Activated T-cell treated with anti-CD3 and anti-CD28 coated beads, Interleukin-2, amount 50 U/mL, for 72 hours (primary cell): Measurements from ENCODE around the gene FGF12. TPM values are rescaled to one million over a fixed set of nuclear protein-coding genes. Genes with fewer than 3 reads are reported as not detected.

Source experiments
- ATAC-seq, 2 donors: fragments of 150-1000 bp; cut with Tn5 transposase; replicated peaks in 1 of 2; 2 replicates each; pipeline ENCODE4 v1.10.0; 2021; ENCODE audit warnings: moderate library complexity in 2 of 2, mild to moderate bottlenecking in 1 of 2
- DNase-seq, 2 donors: peaks; one replicate each; pipeline ENCODE4 v3.0.0; 2021 to 2022; ENCODE audit warnings: mixed read lengths in 1 of 2
- H3K27ac Mint-ChIP-seq: one replicate; pipeline ENCODE4 v1.8.0; 2022; ENCODE audit warnings: mild to moderate bottlenecking, moderate library complexity, mixed read lengths
- H3K27me3 Mint-ChIP-seq: one replicate; pipeline ENCODE4 v1.8.0; 2022; ENCODE audit warnings: low read depth, mixed read lengths
- H3K36me3 Mint-ChIP-seq, 2 donors: one replicate each; pipeline ENCODE4 v1.8.0; 2022; ENCODE audit warnings: mixed read lengths in 2 of 2, mild to moderate bottlenecking in 1 of 2; ENCODE audit not compliant: insufficient read depth in 2 of 2
- H3K4me1 Mint-ChIP-seq: one replicate; pipeline ENCODE4 v1.8.0; 2022; ENCODE audit warnings: low read depth, mixed read lengths
- H3K4me3 Mint-ChIP-seq, 2 donors: one replicate each; pipeline ENCODE4 v1.8.0; 2022; ENCODE audit warnings: mild to moderate bottlenecking in 2 of 2, mixed read lengths in 2 of 2, moderate library complexity in 2 of 2
- H3K9me3 Mint-ChIP-seq, 2 donors: one replicate each; pipeline ENCODE4 v1.8.0; 2022; ENCODE audit warnings: mixed read lengths in 2 of 2
- total RNA-seq, 2 donors: library from RNA; stranded (reverse); gene quantifications; one replicate each; pipeline ENCODE4 v1.2.3, GENCODE V29; 2022

Gene FGF12
- total RNA-seq, 2 donors from 2014 or later = not detected

DNA sequence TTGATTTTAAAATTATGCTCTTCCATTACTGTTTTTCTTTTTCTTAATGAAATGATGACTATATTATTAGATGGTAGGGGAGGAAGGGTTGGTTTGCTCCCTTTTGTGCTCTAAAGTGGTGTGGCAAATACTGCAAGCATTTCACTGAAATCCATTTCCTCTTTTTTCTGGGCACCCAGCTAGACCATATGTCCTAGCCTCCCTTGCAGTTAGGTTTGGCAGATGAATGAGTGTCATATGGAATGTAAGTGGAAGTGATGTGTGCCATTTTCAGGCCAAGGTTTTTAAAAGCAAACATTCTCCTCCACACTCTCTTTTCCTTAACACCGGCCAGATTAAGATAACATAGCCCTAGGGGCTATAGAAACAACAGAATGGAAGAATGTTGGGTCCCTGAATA, 363.0 kb downstream of the FGF12 start:
- Mint-ChIP-seq H3K4me3 (no peak overlapping the region), H3K27ac (no peak overlapping the region), H3K9me3 (no peaks in the 10 kb centered on the region), H3K36me3 (no peaks in the 10 kb centered on the region), H3K4me1 (no peaks in the 10 kb centered on the region), H3K27me3 (no peaks in the 10 kb centered on the region)
- ATAC-seq (no peak), DNase-seq (no peak)

DNA sequence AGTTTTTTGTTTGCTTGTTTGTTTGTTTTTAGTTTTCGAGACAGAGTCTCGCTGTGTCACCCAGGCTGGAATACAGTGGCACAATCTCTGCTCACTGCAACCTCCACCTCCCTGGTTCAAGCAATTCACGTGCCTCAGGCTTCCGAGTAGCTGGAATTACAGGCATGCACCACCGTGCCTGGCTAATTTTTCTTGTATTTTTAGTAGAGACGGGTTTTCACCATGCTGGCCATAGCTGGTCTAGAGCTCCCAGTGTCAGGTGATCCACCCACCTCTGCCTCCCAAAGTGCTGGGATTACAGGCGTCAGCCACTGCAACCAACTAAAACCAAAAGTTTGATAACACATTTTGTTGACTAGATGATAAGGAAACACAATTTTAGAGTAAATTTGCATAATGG, 372.7 kb downstream of the FGF12 start:
- Mint-ChIP-seq H3K4me3 (no peak overlapping the region), H3K4me1 (no peaks in the 10 kb centered on the region), H3K9me3 (no peaks in the 10 kb centered on the region), H3K27ac (no peak overlapping the region), H3K36me3 (no peaks in the 10 kb centered on the region), H3K27me3 (no peaks in the 10 kb centered on the region)
- ATAC-seq (no peak), DNase-seq (no peak)

DNA sequence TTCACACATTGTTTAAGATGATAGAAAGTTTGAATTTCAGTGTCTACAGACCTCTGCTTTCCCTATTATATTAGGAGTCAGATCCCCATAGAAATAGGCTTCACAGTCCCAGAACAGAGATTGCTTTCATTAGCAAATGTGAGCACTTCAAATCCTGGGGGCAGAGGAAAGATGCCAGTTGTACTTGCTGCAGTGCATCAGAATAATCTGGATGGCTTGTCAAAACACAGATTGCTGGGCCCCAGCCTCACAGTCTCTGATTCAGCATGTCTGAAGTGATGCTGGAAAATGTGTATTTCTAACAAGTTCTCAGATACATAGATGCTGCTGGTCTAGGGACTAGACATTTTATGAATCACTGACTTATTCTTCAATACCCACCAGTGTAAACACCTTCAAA, 375.2 kb downstream of the FGF12 start:
- no peaks in the 10 kb centered on the region for H3K4me1 Mint-ChIP-seq
- ATAC-seq (no peak), DNase-seq (no peak)
- no peak overlapping the region for H3K4me3 Mint-ChIP-seq
- no peak overlapping the region for H3K27ac Mint-ChIP-seq
- no peaks in the 10 kb centered on the region for H3K9me3 Mint-ChIP-seq
- H3K27me3 Mint-ChIP-seq = no peaks in the 10 kb centered on the region
- no peaks in the 10 kb centered on the region for H3K36me3 Mint-ChIP-seq

DNA sequence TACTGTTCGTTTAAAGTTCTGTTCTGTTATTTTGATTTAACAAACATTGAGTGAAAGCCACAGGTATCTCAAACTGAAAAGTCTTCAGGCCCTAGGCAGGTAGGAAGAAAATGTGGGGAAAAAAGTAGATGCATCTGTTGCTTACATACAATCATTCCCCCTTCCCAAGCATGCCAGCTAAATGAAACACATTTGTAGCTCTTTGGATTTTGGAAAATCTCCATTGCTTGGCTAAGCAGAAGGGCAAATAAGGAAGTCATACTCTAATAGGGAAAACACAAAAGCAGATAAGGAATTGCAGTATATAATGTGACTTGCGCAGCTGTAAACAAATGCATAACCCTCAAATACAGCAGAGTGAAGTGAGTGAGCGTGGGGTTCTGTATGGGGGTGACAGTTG, 375.9 kb downstream of the FGF12 start:
- Mint-ChIP-seq H3K4me3 (no peak overlapping the region), H3K27ac (no peak overlapping the region), H3K27me3 (no peaks in the 10 kb centered on the region), H3K9me3 (no peaks in the 10 kb centered on the region), H3K36me3 (no peaks in the 10 kb centered on the region), H3K4me1 (no peaks in the 10 kb centered on the region)
- ATAC-seq (no peak), DNase-seq (no peak)

DNA sequence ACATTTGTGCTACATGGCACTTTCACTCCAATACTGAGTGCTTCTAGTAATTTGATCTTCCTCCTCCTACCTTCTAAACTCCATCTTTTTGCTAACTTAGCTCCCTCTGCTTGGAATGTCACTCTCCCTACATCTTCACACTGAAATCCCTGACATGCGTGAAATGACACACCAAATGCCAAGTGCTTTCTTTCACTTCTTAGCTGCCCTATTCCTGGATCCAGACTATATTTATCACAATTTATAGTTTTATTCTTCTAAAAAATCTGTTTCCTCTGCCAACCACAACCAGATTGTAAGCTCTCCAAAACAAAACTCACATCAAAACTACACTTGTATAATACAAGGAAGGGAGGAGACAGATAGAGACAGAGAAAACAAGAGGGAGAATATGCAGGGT, 387.3 kb downstream of the FGF12 start:
- no peak overlapping the region for H3K4me3 Mint-ChIP-seq
- H3K9me3 Mint-ChIP-seq = peaks cover 0 to 2% of the 10 kb centered on the region in 2 donors
- peaks cover 6% of the 10 kb centered on the region for H3K27me3 Mint-ChIP-seq
- ATAC-seq (no peak), DNase-seq (no peak)
- no peaks in the 10 kb centered on the region for H3K36me3 Mint-ChIP-seq
- no peaks in the 10 kb centered on the region for H3K4me1 Mint-ChIP-seq
- no peak overlapping the region for H3K27ac Mint-ChIP-seq

DNA sequence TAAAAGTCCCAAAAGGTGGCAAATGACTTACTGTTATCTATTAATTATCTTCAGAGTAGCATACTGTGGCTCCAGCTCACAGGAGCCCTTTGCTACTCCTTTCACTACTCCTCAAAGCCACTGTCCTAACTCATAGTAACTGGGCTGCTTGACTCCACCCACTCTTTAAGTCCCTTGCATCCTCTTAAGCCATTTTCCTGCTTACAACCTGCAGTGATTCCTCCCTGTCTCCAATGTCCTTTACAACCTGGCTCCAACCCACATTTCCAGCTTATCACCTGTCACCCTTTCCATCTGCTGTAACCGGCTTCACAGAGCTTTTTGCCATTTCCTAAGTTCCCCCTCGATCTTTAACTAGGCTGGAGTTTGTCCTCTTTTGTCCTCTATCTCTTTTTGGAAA, 388.1 kb downstream of the FGF12 start:
- no peaks in the 10 kb centered on the region for H3K4me1 Mint-ChIP-seq
- no peak for ATAC-seq
- H3K4me3 Mint-ChIP-seq = no peak overlapping the region

DNA sequence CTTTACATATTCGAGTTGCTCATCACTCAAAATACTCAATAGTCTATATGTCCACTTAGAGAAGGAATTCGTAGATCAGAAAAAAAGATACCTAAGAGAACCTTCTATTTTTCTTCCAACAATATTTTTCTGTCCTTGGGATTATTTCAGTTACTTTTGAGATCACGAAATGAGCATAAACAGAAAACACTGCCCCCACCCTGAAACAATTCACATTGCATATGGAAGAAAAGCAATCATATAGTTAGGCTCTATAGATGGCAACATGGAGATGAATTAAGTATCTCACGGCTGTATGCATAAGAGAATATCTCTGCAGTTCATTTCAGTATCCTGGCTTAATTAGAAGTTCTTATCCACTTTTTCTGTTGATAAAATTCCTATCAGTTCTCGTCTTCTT, 391.1 kb downstream of the FGF12 start:
- H3K4me3 Mint-ChIP-seq = no peak overlapping the region
- H3K4me1 Mint-ChIP-seq = peaks cover 7% of the 10 kb centered on the region
- peaks cover 6% of the 10 kb centered on the region for H3K27me3 Mint-ChIP-seq
- ATAC-seq = no peak
- no peaks in the 10 kb centered on the region for H3K36me3 Mint-ChIP-seq
- H3K27ac Mint-ChIP-seq = no peak overlapping the region
- no peak for DNase-seq
- no peaks in the 10 kb centered on the region for H3K9me3 Mint-ChIP-seq

More for the DNA sequence above, 388.1 kb downstream of the FGF12 start:
- no peaks in the 10 kb centered on the region for H3K36me3 Mint-ChIP-seq
- peaks cover 6% of the 10 kb centered on the region for H3K27me3 Mint-ChIP-seq
- peaks cover 0 to 2% of the 10 kb centered on the region in 2 donors for H3K9me3 Mint-ChIP-seq
- no peak for DNase-seq
- no peak overlapping the region for H3K27ac Mint-ChIP-seq

DNA sequence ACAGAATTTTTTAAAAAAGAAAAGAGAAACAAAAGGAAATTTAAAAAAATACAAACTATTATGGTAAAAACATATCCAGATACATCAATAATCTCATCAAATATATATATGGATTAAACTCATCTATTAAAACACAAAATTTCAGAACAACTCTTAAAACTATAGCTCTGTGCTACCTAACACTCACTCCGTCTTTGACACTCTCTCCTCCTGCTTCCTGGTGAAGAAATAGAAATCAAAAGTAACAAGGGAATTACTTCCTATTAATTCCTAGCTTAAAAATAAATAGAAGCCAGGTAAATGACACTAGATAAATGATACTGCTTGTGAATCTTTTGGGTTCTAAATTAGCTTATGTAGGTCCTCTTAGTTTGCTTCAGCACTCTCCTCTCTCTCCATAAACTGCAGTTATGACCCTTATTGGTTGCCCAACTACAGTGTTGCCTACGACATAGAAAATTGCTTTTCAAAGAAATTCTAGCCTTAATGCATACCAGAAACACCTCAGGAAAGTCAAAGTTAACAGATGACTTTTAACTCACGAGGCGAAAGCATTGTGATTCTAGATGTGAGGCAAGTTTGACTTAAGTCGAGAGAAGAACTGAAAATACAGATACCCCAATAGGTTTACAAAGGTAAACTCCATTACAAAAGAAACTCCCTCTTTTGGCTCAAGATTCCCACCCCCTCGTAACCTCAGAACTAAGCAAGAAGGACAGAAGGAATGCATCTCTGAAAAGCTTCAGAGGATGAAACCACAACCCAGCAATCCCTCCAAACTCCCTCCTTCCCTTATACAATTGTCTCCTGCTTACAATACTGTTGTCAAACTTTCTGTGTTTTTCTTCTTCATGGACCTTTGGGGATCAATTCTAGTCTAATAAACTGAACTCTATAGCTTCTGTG, 394.7 kb downstream of the FGF12 start:
- peaks cover 13% of the 10 kb centered on the region for H3K4me1 Mint-ChIP-seq
- no peaks in the 10 kb centered on the region for H3K36me3 Mint-ChIP-seq
- no peaks in the 10 kb centered on the region for H3K27me3 Mint-ChIP-seq
- ATAC-seq (no peak), DNase-seq (no peak)
- peak overlapping the region in 1 of 2 donors; percentile 75 for H3K4me3 Mint-ChIP-seq
- peaks cover 0 to 3% of the 10 kb centered on the region in 2 donors for H3K9me3 Mint-ChIP-seq
- H3K27ac Mint-ChIP-seq = peak overlapping the region; percentile 77

DNA sequence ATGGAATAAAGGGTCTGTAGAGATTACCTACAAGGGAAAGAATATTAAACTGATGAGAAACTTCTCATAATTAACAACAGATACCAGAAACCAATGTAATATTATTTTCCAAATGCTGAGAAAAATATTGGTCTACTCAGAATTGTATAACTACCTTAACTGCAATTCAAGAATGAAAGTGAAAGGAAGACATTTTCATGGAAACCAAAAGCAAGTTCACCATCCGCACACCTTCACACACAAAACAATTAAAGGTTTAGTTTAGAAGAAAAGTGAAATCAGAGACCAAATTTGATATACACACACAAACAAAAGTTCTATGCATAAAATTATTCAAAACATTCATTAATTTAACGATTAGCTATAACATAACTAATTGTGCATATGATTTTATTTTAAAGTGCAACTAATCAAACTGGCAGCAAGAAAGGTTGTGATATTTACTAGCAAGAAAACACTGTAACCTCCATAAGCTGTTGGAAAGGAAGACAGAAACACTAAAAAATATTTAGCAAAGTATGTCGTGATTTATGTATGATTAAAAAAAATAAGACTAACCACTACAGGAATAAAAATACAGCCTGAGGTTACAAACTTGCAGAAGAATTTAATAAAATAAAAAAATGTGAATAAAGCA, 395.5 kb downstream of the FGF12 start:
- Mint-ChIP-seq H3K4me1 (peaks cover 13% of the 10 kb centered on the region), H3K36me3 (no peaks in the 10 kb centered on the region), H3K4me3 (peak overlapping the region; percentile 39 to 66), H3K27me3 (no peaks in the 10 kb centered on the region), H3K9me3 (peaks cover 0 to 3% of the 10 kb centered on the region in 2 donors), H3K27ac (no peak overlapping the region)
- no peak for DNase-seq
- ATAC-seq = no peak

DNA sequence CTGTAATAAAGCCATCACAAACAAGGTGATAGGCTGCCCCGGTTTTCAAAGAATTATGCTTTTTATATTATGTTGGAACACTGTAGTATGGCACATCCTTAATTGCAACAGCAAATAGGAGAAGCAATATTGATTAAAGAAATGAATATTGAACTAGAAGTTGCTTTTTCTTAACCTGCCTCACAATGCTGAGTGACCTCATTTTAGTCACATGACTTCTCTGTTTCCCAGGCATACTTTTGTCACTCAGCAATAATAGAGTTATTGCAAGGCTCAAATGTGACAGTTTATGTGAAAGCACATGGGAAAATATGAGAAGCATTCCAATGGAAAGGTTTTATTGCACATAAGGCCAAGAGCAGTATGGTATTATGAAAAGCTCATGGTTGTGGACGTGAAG, 400.7 kb downstream of the FGF12 start:
- H3K36me3 Mint-ChIP-seq = no peaks in the 10 kb centered on the region
- DNase-seq = no peak
- no peak overlapping the region for H3K27ac Mint-ChIP-seq
- H3K27me3 Mint-ChIP-seq = no peaks in the 10 kb centered on the region
- H3K9me3 Mint-ChIP-seq = peaks cover 1 to 3% of the 10 kb centered on the region in 2 donors
- no peak for ATAC-seq
- no peak overlapping the region for H3K4me3 Mint-ChIP-seq
- peaks cover 9% of the 10 kb centered on the region for H3K4me1 Mint-ChIP-seq

DNA sequence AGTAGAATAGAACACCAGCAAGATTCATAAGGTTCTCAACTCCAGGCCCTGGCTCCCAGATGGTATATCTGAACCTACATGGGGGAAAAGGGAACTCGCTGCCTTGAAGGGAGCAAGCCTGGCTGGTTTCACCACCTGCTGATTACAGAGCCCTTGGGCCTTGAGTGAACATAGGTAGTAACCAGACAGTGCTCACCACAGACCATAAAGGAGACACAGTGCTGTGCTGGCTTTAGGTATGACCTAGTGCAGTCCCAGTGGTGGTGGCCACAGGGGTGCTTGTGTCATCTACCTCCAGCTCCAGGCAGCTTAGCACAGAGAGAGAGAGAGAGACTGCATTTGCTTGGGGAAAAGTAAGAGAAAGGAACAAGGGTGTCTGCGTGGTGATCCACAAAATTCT, 409.8 kb downstream of the FGF12 start:
- H3K27me3 Mint-ChIP-seq = no peaks in the 10 kb centered on the region
- H3K36me3 Mint-ChIP-seq = no peaks in the 10 kb centered on the region
- DNase-seq (no peak), ATAC-seq (no peak)
- no peaks in the 10 kb centered on the region for H3K4me1 Mint-ChIP-seq
- no peak overlapping the region for H3K4me3 Mint-ChIP-seq
- no peak overlapping the region for H3K27ac Mint-ChIP-seq
- peaks cover 4% of the 10 kb centered on the region in 2 donors for H3K9me3 Mint-ChIP-seq

DNA sequence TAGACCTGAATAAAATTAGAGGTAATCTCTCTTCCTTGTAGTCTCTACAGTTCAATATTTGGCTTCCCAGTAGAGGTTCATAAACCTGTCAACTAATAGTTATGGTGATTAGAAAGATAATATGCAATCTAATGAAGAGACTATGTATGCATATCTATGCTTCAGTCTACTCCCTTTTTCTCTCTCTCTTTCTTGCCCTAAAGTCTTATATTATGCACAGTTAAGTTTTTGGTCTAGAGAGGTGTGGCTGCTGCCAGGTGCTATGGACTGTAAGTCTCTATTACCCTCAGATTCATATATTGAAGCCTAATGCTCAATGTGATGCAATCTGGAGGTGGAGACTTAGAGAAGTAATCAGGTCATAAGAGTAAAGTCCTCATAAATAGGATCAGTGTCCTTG, 413.7 kb downstream of the FGF12 start:
- no peak for DNase-seq
- H3K9me3 Mint-ChIP-seq = peaks cover 0 to 2% of the 10 kb centered on the region in 2 donors
- no peak overlapping the region for H3K27ac Mint-ChIP-seq
- no peaks in the 10 kb centered on the region for H3K36me3 Mint-ChIP-seq
- no peaks in the 10 kb centered on the region for H3K4me1 Mint-ChIP-seq
- no peak for ATAC-seq
- H3K27me3 Mint-ChIP-seq = no peaks in the 10 kb centered on the region
- H3K4me3 Mint-ChIP-seq = no peak overlapping the region

DNA sequence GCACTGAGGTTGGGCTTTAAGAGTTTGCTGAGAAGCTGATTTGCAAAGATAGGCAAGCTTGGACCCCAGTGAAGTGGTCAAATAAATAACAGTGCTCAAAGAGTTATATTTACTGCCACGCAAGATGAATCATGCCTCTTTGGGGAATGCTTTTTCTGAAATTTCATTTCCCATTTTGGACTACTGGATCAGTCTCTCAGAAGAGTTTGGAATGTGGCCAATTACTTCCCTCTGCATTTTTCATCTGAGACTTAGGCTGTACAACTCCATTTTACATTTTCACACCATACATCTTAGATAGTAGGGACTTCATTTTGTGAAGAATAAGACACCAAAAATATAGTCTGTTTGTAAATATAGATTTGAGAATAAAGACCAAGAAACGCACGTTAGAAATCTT, 419.7 kb downstream of the FGF12 start:
- Mint-ChIP-seq H3K27me3 (no peaks in the 10 kb centered on the region), H3K27ac (no peak overlapping the region), H3K4me1 (no peaks in the 10 kb centered on the region), H3K9me3 (no peaks in the 10 kb centered on the region), H3K36me3 (no peaks in the 10 kb centered on the region), H3K4me3 (no peak overlapping the region)
- ATAC-seq (no peak), DNase-seq (no peak)
